GM10266 (cell line): ENCODE measurements around the gene CDC42EP4.

Source experiments
- DNase-seq: peaks from one replicate; pipeline ENCODE4 v3.0.0; 2012; ENCODE audit errors: extremely low spot score
- TF ChIP-seq, protein P1 (sequence below): IDR thresholded peaks from 2 replicates; pipeline ENCODE4 v1.5.1; 2012; ENCODE audit warnings: mild to moderate bottlenecking, low read depth; ENCODE audit not compliant: control insufficient read depth, insufficient read depth; ENCODE audit errors: missing control alignments

CDC42EP4 gene

DNA sequence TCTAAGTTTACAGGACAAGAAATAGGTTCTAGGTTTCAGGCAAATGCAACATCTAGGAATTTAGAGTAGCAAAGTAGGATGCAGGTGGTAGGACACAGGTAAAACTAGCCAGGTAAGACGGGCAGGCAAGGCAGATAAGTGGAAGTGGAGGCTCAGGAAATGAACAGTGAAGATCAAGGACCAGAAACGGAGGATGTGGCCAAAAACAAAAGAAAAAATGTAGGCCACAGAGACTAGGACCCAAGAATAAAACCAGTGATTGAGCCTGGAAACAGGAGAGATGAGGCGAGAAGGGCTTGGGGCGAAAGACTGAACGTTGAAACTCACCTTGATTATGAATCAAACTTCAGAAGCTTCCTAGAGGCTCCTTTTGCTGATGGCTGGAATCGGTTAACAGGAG lies 74.1 kb downstream of the CDC42EP4 start:
- TF ChIP-seq, protein P1, sequence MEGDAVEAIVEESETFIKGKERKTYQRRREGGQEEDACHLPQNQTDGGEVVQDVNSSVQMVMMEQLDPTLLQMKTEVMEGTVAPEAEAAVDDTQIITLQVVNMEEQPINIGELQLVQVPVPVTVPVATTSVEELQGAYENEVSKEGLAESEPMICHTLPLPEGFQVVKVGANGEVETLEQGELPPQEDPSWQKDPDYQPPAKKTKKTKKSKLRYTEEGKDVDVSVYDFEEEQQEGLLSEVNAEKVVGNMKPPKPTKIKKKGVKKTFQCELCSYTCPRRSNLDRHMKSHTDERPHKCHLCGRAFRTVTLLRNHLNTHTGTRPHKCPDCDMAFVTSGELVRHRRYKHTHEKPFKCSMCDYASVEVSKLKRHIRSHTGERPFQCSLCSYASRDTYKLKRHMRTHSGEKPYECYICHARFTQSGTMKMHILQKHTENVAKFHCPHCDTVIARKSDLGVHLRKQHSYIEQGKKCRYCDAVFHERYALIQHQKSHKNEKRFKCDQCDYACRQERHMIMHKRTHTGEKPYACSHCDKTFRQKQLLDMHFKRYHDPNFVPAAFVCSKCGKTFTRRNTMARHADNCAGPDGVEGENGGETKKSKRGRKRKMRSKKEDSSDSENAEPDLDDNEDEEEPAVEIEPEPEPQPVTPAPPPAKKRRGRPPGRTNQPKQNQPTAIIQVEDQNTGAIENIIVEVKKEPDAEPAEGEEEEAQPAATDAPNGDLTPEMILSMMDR: no peak
- DNase-seq: no peak

DNA sequence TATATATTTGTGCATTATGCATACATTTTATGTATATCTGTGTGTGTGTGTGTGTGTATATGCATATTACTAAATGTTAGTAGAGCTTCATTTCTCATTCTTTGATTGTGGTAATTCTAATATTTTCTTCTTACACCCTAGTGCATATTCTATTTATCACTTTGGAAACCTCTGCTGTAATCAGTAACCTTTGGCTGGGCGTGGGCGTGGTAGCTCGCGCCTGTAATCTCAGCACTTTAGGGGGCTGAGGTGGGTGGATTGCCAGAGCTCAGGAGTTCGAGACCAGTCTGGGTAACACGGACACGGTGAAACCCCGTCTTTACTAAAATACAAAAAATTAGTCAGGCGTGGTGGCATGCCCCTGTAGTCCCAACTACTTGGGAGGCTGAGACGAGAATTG lies 77.1 kb downstream of the CDC42EP4 start:
- DNase-seq: no peak
- TF ChIP-seq, protein P1: no peak
